ENCODE data around the gene TPGS1.
A peak's percentile ranks its signal among the peaks of the same experiment; 100 is the strongest.

Gene TPGS1

GRCh38 chr19:507286-508203, at the start of gene TPGS1:
TPGS1 (plus strand) TSS chr19:507497; CDS start chr19:507507, 10 bp downstream.
- peak; percentile 58 to 65 for DNase-seq (ENCODE audit: low read depth in 2 of 2)

- DNase-seq (ENCODE audit: low read depth in 2 of 2): no peak
Measured at GRCh38 chr19:457636-458035, 49.7 kb upstream of the TPGS1 start.

GRCh38 chr19:458091-459042, 48.9 kb upstream of the TPGS1 start:
- DNase-seq (ENCODE audit: low read depth in 2 of 2): no peak

GRCh38 chr19:459724-460511, 47.4 kb upstream of the TPGS1 start:
- DNase-seq (ENCODE audit: low read depth in 2 of 2): no peak

GRCh38 chr19:460877-461720, 46.2 kb upstream of the TPGS1 start, which contains the start of gene SHC2:
SHC2 (minus strand) TSS chr19:461033; CDS start chr19:460996, 37 bp downstream.
- no peak for DNase-seq (ENCODE audit: low read depth in 2 of 2)

GRCh38 chr19:461721-462551, 45.4 kb upstream of the TPGS1 start:
- DNase-seq (ENCODE audit: low read depth in 2 of 2): no peak

GRCh38 chr19:463483-464207, 43.7 kb upstream of the TPGS1 start:
- no peak for DNase-seq (ENCODE audit: low read depth in 2 of 2)

- DNase-seq (ENCODE audit: low read depth in 2 of 2): no peak
Measured at GRCh38 chr19:464208-464545, 43.1 kb upstream of the TPGS1 start.

- no peak for DNase-seq (ENCODE audit: low read depth in 2 of 2)
Measured at GRCh38 chr19:465056-465816, 42.1 kb upstream of the TPGS1 start.

GRCh38 chr19:467554-467953, 39.7 kb upstream of the TPGS1 start:
- no peak for DNase-seq (ENCODE audit: low read depth in 2 of 2)

GRCh38 chr19:468587-469256, 38.6 kb upstream of the TPGS1 start:
- DNase-seq (ENCODE audit: low read depth in 2 of 2): no peak

GRCh38 chr19:469833-470232, 37.5 kb upstream of the TPGS1 start:
- no peak for DNase-seq (ENCODE audit: low read depth in 2 of 2)

GRCh38 chr19:470701-471100, 36.6 kb upstream of the TPGS1 start:
- DNase-seq (ENCODE audit: low read depth in 2 of 2): no peak

- DNase-seq (ENCODE audit: low read depth in 2 of 2): no peak
Measured at GRCh38 chr19:472005-472858, 35.1 kb upstream of the TPGS1 start.

- no peak for DNase-seq (ENCODE audit: low read depth in 2 of 2)
Measured at GRCh38 chr19:474126-475078, 32.9 kb upstream of the TPGS1 start.

GRCh38 chr19:475360-475759, 31.9 kb upstream of the TPGS1 start:
- no peak for DNase-seq (ENCODE audit: low read depth in 2 of 2)

All from stimulated activated CD4-positive, alpha-beta T cell treated with anti-CD3 and anti-CD28 coated beads, Interleukin-1b, Interleukin-23, amount 100 ng/mL, for 1 hour (primary cell).